LNCAP (cell line): ENCODE data around the gene KRTAP12-4.

Experiments used
- TF ChIP-seq, protein P1 (sequence below): fragments of 450-650 bp; IDR thresholded peaks from 2 replicates; pipeline ENCODE4 v1.5.1; 2017; ENCODE audit warnings: mild to moderate bottlenecking

The KRTAP12-4 gene

DNA sequence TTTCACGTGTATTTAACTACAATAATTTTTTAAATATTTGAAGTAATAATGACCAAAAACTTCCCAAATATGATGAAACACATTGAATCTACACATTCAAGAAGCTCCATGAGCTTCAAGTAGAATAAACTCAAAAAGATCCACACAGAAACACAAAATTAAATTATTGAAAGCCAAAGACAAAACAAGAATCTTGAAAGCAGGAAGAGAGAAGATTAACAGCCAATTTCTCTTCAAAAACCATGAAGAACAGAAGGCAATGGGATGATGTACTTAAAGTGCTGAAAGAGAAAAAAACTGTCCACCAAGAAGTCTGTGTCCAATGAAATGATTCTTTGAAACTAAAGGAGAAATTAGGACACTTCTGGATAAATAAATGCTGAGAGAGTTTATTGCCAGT is 22.4 kb downstream of the KRTAP12-4 start:
- TF ChIP-seq, protein P1, sequence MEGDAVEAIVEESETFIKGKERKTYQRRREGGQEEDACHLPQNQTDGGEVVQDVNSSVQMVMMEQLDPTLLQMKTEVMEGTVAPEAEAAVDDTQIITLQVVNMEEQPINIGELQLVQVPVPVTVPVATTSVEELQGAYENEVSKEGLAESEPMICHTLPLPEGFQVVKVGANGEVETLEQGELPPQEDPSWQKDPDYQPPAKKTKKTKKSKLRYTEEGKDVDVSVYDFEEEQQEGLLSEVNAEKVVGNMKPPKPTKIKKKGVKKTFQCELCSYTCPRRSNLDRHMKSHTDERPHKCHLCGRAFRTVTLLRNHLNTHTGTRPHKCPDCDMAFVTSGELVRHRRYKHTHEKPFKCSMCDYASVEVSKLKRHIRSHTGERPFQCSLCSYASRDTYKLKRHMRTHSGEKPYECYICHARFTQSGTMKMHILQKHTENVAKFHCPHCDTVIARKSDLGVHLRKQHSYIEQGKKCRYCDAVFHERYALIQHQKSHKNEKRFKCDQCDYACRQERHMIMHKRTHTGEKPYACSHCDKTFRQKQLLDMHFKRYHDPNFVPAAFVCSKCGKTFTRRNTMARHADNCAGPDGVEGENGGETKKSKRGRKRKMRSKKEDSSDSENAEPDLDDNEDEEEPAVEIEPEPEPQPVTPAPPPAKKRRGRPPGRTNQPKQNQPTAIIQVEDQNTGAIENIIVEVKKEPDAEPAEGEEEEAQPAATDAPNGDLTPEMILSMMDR, result no peak

- TF ChIP-seq, protein P1, result no peak
Observed at GRCh38 chr21:44630440-44630839, 24.0 kb downstream of the KRTAP12-4 start.

DNA sequence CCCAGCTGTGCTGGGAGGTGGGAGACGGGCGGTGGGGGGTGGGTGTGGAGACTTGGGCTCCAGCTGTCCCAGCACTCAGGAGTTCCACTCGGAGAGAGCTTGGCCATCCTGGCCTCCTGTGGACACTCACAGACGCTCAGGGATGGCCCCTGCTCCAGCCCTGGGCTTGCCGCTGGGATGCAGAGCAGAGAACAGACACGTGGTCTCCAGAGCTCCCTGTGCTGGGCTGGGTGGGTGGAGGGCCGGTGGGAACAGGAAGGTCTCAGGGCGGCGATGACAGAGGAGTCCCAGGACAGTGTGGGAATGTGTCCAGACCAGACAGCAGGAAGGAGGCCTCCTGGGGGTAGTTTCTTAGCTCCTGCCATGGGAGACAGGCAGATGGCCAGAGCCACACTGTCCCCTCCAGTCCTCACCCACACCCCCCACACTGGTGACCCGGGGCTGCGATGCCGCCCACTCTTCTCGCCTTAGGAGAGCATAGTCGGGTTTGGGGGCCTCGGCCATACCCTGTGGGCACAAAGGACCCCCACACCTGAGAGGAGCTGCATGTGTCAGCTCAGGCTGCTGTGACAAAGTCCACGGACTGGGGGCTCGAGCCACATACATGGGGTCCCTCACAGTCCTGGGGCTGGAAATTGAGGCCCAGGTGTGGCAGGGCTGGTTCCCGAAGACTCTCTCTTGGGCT is 25.6 kb downstream of the KRTAP12-4 start:
- TF ChIP-seq, protein P1, result no peak

DNA sequence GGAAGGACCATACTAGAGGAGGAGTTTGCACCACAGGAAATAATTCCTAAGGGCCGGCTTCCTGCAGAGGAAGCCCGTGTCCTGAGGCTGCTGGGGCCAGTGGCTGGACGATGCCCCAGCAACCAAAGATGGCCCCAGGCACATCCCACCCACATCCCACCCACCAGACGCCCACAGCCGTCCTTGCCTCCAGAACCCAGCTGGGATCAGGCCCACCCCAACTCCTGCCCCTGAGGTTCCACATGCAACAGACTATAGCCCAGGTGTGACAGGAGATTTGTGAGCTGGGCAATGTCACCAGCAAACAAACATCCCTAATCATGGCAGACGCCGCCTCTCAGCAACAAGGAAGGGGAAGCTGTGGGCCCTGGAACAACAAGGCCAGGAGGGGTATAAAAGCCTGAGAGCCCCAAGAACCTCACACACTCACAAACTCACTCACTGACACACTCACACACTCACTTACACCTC is 27.8 kb downstream of the KRTAP12-4 start, which contains the start of gene KRTAP10-9:
Gene KRTAP10-9, plus strand, starts transcription at position 421 of the 471 bp plus-strand sequence. CDS start 79 bp downstream, outside the sequence.
- TF ChIP-seq, protein P1, result no peak

DNA sequence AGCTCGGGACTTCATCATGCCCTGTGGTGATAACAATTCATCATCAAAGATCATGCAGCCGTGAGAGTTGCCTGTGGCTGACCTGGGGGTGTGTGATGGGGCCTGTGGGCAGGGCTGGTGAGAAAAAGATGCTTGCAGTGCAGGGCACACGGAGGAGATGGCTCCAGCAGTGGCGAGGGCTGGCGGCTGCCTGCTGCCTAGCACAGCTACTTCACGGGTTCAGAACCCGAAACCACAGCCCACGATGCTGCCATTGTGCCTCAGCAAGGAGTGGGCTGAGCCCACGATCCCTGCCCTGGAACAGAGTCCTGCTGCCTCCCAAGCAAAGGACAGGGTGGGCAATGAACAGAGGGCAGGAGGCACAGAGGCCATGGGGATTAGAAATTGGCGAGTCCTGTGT is 28.2 kb downstream of the KRTAP12-4 start:
- TF ChIP-seq, protein P1, result no peak

DNA sequence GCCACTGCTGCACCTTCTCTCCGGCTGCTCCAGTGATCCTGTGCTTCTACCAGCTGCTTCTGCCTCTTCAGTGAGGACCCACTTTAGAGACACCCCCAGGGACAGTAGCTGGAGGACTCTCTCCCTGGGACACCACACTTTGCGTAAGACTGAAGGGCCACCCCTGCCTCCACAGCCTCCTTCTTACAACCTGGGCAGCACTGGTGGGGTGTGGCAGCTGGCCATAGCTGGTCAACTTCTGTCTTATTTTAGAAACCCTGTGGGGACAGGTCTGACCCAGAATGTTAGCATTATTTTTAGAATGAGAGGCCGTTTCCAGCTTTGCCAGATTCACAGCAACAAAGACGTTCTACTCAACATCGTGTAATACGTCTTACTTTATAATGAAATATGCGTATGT is 28.7 kb downstream of the KRTAP12-4 start:
- TF ChIP-seq, protein P1, result no peak

DNA sequence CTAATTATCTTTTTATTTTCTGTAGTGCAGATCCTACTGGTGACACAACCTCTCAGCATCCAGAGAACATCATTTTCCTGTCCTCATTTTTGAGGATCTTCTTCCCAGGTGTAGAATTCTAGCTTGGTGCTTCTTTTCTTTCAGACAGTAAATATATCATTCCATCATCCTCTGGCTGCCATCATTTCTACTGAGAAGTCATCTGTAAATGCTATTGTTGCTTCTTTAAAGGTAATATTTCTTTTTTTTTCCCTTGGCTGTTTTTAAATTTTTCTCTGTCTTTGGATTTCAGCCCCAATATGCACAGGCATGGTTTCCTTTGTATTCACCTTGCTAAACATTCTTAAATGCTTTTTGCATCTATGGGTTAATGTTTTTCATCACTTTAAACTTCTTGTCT is 30.9 kb downstream of the KRTAP12-4 start:
- TF ChIP-seq, protein P1, result no peak
